PC-9 (cell line): ENCODE results near the gene ECE1. TPM values are rescaled to one million over a fixed set of nuclear protein-coding genes. Genes with fewer than 3 reads are reported as not detected.

ENCODE experiments used
- BruUV-seq: library from RNA; stranded (reverse); fragments of 400-500 nt; replicated peaks from 2 replicates; lab custom pipeline; 2021; lab: Mats Ljungman, UMichigan
- CTCF ChIA-PET: fragments of 300-600 bp; sonication (Branson Sonifier 250); formaldehyde crosslinking; loops from one replicate; lab custom pipeline; 2022; ENCODE audit warnings: antibody characterized with exemption; lab: Charles Lee
- POLR2A ChIA-PET: fragments of 300-600 bp; sonication (Branson Sonifier 250); formaldehyde crosslinking; loops from one replicate; lab custom pipeline; 2022; ENCODE audit warnings: antibody characterized with exemption; ENCODE audit not compliant: unreplicated experiment; lab: Charles Lee
- DNase-seq, 2 experiments: peaks; one replicate each; pipeline versions ENCODE4 v3.0.0 to v3.0.0-alpha.2; 2015 to 2022; ENCODE audit warnings: mixed read lengths in 1 of 2
- H2AFZ ChIP-seq: fragments of 200-600 bp; sonication (generic); 2 replicates; pipeline ENCODE4 v1.8.1; 2017; ENCODE audit warnings: antibody characterized with exemption
- H3F3A ChIP-seq: fragments of 200-600 bp; sonication (generic); 2 replicates; pipeline ENCODE4 v1.8.1; 2017; ENCODE audit warnings: antibody characterized with exemption, mild to moderate bottlenecking, low read depth; ENCODE audit not compliant: insufficient read depth
- H3K27ac ChIP-seq: fragments of 200-600 bp; sonication (generic); 2 replicates; pipeline ENCODE4 v1.6.1; 2016; ENCODE audit warnings: mixed run types
- H3K27me3 ChIP-seq: fragments of 200-600 bp; sonication (generic); 2 replicates; pipeline ENCODE4 v1.6.1; 2016; ENCODE audit warnings: low read depth, mixed run types; ENCODE audit not compliant: insufficient read depth
- H3K36me3 ChIP-seq: fragments of 200-600 bp; sonication (generic); 2 replicates; pipeline ENCODE4 v1.6.1; 2016; ENCODE audit warnings: low read depth, mixed run types
- H3K4me1 ChIP-seq: fragments of 200-600 bp; sonication (generic); replicated peaks from 2 replicates; pipeline ENCODE4 v1.6.1; 2016; ENCODE audit warnings: mixed run types; ENCODE audit not compliant: insufficient read depth
- H3K4me2 ChIP-seq: fragments of 200-600 bp; sonication (generic); 2 replicates; pipeline ENCODE4 v1.6.1; 2017; ENCODE audit warnings: mixed run types
- H3K4me3 ChIP-seq: fragments of 200-600 bp; sonication (generic); 2 replicates; pipeline ENCODE4 v1.6.1; 2016; ENCODE audit warnings: mixed run types
- H3K79me2 ChIP-seq: fragments of 200-600 bp; sonication (generic); 2 replicates; pipeline ENCODE4 v1.6.1; 2017; ENCODE audit warnings: low read depth, mixed run types
- H3K9me2 ChIP-seq: fragments of 200-600 bp; sonication (generic); 2 replicates; pipeline ENCODE4 v1.8.1; 2017; ENCODE audit warnings: mild to moderate bottlenecking; ENCODE audit not compliant: insufficient read depth
- H3K9me3 ChIP-seq: fragments of 200-600 bp; sonication (generic); 2 replicates; pipeline ENCODE4 v1.8.1; 2016; ENCODE audit warnings: low read depth; ENCODE audit not compliant: insufficient read depth
- H4K20me1 ChIP-seq: fragments of 200-600 bp; sonication (generic); 2 replicates; pipeline ENCODE4 v1.8.1; 2017; ENCODE audit not compliant: insufficient read depth
- EZH2 ChIP-seq: fragments of 200-600 bp; sonication (generic); IDR thresholded peaks from 2 replicates; pipeline ENCODE4 v1.8.0; 2017; ENCODE audit warnings: antibody characterized with exemption, low read depth
- intact Hi-C: fragments of 100-400 bp; cut with micrococcal nuclease; formaldehyde crosslinking; loops from one replicate; pipeline ENCODE4 v1.10.0; 2022; ENCODE audit not compliant: unreplicated experiment
- total RNA-seq: library from RNA; stranded (reverse); gene quantifications from 2 replicates; pipeline ENCODE4 v1.2.3, GENCODE V29; 2021
- TF ChIP-seq, protein P1 (sequence below): fragments of 200-600 bp; sonication (generic); conservative IDR thresholded peaks from 2 replicates; pipeline ENCODE4 v1.6.1; 2017; ENCODE audit warnings: mixed run types, antibody characterized with exemption, mild to moderate bottlenecking, moderate library complexity

The ECE1 gene
- total RNA-seq, 1 experiment from 2014 or later, result 80.8 TPM

DNA sequence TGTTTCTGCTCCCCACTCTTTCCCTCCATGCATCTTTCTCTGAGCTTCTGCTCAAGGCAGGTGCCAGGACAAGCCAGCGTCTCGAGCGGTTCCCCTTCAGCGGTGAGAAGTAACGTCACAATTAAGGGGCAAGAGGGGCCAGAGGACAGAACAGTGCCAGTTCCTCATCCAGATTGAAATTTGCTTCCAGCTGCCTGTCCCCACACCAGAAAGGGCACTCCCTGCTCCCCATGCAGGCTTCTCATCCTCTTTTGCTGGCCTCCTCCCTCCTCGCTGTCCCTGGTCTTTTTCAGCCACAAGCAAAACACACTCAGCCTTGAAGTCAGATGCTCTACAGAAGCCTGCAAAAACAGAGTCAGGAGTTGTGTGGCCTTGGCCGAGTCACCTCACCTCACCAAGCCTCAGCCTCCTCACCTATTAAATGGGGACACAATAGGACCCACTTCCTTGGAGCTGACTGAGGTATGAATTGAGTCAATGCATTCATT is 35.0 kb upstream of the ECE1 start:
- Histone ChIP-seq H4K20me1 (no peaks in the 10 kb centered on the region), H3K27me3 (no peaks in the 10 kb centered on the region), H3K4me1 (peaks cover 76% of the 10 kb centered on the region), H3K9me3 (no peaks in the 10 kb centered on the region), H3F3A (peaks cover 46% of the 10 kb centered on the region), H3K4me2 (peak overlapping the region; percentile 67), H3K27ac (peak overlapping the region; percentile 94), H3K9me2 (no peaks in the 10 kb centered on the region), H2AFZ (no peak overlapping the region), H3K36me3 (no peaks in the 10 kb centered on the region), H3K79me2 (peaks cover 45% of the 10 kb centered on the region), H3K4me3 (peak overlapping the region; percentile 24; the same call in 1 of the 2 replicates)
- POLR2A ChIA-PET, result interaction anchor here (0.5 to 0.7 kb wide), 6 partner anchors 19 to 699 kb away, joined by 3 to 13 read pairs (median 3); no protein-coding TSS in a partner anchor
- BruUV-seq, result no TSS peak
- intact Hi-C loops, result loop anchor here (2.0 kb wide), 1 partner anchor 64 kb away; no protein-coding TSS in a partner anchor
- TF ChIP-seq, protein P1, sequence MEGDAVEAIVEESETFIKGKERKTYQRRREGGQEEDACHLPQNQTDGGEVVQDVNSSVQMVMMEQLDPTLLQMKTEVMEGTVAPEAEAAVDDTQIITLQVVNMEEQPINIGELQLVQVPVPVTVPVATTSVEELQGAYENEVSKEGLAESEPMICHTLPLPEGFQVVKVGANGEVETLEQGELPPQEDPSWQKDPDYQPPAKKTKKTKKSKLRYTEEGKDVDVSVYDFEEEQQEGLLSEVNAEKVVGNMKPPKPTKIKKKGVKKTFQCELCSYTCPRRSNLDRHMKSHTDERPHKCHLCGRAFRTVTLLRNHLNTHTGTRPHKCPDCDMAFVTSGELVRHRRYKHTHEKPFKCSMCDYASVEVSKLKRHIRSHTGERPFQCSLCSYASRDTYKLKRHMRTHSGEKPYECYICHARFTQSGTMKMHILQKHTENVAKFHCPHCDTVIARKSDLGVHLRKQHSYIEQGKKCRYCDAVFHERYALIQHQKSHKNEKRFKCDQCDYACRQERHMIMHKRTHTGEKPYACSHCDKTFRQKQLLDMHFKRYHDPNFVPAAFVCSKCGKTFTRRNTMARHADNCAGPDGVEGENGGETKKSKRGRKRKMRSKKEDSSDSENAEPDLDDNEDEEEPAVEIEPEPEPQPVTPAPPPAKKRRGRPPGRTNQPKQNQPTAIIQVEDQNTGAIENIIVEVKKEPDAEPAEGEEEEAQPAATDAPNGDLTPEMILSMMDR, result no peak
- no peak for TF ChIP-seq EZH2
- CTCF ChIA-PET, result interaction anchor here (1.7 kb wide), 1 partner anchor 9 kb away, joined by 14 read pairs; no protein-coding TSS in a partner anchor
- DNase-seq, result no peak

DNA sequence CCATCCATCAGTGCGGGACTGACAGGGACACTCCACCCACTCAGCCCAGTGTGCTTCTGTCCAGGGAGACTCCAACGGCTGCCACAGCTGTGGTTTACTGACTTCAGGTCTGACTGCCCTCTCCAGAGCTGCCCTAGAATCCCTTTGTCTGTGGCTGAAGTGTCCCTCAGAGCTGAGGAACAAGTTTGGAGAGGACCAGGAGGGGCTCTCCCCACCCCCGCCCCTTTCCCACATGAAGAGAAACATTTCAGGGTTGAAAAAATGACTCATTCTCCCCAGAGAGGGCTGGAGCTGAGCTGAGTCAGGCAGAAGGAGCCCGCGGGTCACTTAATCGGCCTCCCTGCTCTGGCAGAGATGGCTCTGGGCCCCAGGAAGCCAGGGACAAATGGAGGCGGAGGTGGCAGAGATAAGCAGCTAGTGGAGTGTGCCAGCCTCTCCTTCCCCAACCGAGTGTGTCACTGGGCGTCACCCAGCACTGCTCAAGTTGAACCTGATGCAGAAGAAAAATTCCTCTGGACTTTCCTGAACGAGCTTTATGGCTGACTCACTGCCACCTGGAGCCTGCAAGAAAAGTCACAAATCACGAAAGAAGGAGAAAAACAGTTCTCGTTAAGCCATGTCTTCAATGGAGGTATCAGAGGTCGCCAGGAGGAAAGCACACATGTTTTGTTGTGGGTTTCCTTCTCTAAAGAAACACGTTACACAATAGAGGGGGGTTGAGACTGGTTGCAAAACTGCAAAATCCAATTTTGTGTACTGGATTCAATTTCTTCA is 34.3 kb upstream of the ECE1 start:
- no peaks in the 10 kb centered on the region for H3K27me3 ChIP-seq
- intact Hi-C loops, result loop anchor here (1.0 to 2.0 kb wide), 3 partner anchors 10 to 64 kb away; no protein-coding TSS in a partner anchor
- no peak overlapping the region for H2AFZ ChIP-seq
- peak overlapping the region; percentile 71 for H3K4me2 ChIP-seq
- ChIA-PET POLR2A (interaction anchor here (0.5 to 0.9 kb wide), 10 partner anchors 11 to 787 kb away, joined by 3 to 27 read pairs (median 6); no protein-coding TSS in a partner anchor), CTCF (interaction anchor here (1.7 kb wide), 1 partner anchor 10 kb away, joined by 14 read pairs; no protein-coding TSS in a partner anchor)
- TF ChIP-seq, protein P1, result no peak
- TF ChIP-seq EZH2, result no peak
- H3K27ac ChIP-seq, result peak overlapping the region; percentile 94
- no peaks in the 10 kb centered on the region for H3K36me3 ChIP-seq
- H3F3A ChIP-seq, result peaks cover 38% of the 10 kb centered on the region
- no peaks in the 10 kb centered on the region for H3K9me2 ChIP-seq
- peak overlapping the region; percentile 24; the same call in 1 of the 2 replicates for H3K4me3 ChIP-seq
- H3K9me3 ChIP-seq, result no peaks in the 10 kb centered on the region
- BruUV-seq, result TSS peak; percentile 50
- no peaks in the 10 kb centered on the region for H4K20me1 ChIP-seq
- H3K4me1 ChIP-seq, result peaks cover 68% of the 10 kb centered on the region
- H3K79me2 ChIP-seq, result peaks cover 44% of the 10 kb centered on the region
- DNase-seq, result peak; percentile 96 to 97

DNA sequence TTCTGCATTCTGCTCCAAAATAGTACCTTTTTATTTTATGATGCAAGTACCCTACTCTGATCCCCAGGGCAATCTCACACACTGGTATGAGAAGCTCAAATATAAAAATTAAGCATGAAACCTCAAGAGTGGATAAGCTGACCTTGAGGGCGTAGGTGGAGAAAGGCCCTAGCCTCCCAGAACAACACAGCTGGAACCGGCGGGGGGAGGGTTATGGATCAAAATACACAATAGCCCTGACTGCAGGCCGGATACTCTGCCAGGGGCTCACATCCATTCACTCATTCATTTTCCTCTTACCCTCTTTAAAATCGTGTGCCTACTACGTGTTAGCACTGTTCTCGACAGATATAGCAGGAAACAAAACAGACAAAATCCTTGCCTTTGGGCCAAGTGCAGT is 32.8 kb upstream of the ECE1 start:
- no peaks in the 10 kb centered on the region for H3K9me3 ChIP-seq
- intact Hi-C loops, result no loop called here
- ChIA-PET POLR2A (no interaction called here), CTCF (interaction anchor here (0.6 to 1.3 kb wide), 2 partner anchors 68 to 825 kb away, joined by 3 to 4 read pairs; no protein-coding TSS in a partner anchor)
- H3K4me1 ChIP-seq, result peaks cover 57% of the 10 kb centered on the region
- no peak for DNase-seq
- H3K4me2 ChIP-seq, result peak overlapping the region; percentile 13; the same call in 1 of the 2 replicates
- H4K20me1 ChIP-seq, result no peaks in the 10 kb centered on the region
- H2AFZ ChIP-seq, result no peak overlapping the region
- H3F3A ChIP-seq, result peaks cover 30% of the 10 kb centered on the region
- H3K27ac ChIP-seq, result peak overlapping the region; percentile 94
- H3K4me3 ChIP-seq, result no peak overlapping the region
- no TSS peak for BruUV-seq
- no peak for TF ChIP-seq EZH2
- TF ChIP-seq, protein P1, result no peak
- H3K79me2 ChIP-seq, result peaks cover 35% of the 10 kb centered on the region
- H3K9me2 ChIP-seq, result no peaks in the 10 kb centered on the region
- no peaks in the 10 kb centered on the region for H3K36me3 ChIP-seq
- H3K27me3 ChIP-seq, result no peaks in the 10 kb centered on the region
